ENCODE results near the gene PTAR1. TPM values are rescaled to one million over a fixed set of nuclear protein-coding genes. Genes with fewer than 3 reads are reported as not detected.
A peak's percentile ranks its signal among the peaks of the same experiment; 100 is the strongest.

The PTAR1 gene
- total and polyA plus RNA-seq, 4 donors, result 8.6 to 177 (median 25.9) TPM

DNA sequence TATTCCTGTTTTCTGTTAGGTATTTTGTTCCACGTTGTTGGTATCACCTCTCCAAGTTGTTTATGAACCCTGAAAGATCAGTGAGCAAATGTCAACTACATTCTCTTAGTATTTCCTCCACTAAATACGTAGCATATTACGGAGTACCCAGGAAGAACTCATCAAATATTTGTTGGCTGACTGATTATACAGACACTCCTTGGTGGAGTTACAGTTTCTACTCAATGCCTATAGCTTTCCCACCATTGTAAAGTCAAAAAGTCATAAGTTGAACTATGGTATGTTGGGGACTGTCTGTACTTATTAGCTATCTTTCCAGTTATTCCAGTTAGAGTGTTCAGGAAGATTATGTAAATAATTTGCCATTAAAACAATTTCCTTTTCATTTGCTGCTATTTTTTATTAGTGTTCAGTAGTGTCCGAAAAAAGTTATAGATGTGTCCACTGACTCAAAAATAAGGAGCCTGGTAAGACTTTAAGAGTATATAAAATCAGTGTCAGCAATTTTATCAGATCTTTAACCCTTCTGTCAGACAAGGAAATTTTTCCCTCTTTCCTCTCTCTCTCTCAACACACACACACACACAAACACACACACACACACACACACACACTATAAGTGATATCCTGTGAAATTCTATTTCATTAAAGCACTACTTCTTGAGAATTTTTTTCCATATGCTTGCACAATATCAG, 80.8 kb downstream of the PTAR1 start:
- no peaks in the 10 kb centered on the region for H3K9me3 ChIP-seq (ENCODE audit: control insufficient read depth in 4 of 4, insufficient read depth in 3 of 4, low read length in 3 of 4)
- no peak for ATAC-seq (ENCODE audit: insufficient read depth, low FRiP score)
- no peaks in the 10 kb centered on the region for H3K36me3 ChIP-seq (ENCODE audit: control insufficient read depth in 4 of 4, insufficient read depth in 4 of 4, low read length in 4 of 4)
- H3K9ac ChIP-seq (ENCODE audit: insufficient read depth in 1 of 2, low read length in 2 of 2), result no peak overlapping the region
- H3K27ac ChIP-seq (ENCODE audit: low read depth in 1 of 2, low read length in 1 of 2), result no peak overlapping the region
- no peak overlapping the region for H3K4me3 ChIP-seq
- TF ChIP-seq, protein P1, sequence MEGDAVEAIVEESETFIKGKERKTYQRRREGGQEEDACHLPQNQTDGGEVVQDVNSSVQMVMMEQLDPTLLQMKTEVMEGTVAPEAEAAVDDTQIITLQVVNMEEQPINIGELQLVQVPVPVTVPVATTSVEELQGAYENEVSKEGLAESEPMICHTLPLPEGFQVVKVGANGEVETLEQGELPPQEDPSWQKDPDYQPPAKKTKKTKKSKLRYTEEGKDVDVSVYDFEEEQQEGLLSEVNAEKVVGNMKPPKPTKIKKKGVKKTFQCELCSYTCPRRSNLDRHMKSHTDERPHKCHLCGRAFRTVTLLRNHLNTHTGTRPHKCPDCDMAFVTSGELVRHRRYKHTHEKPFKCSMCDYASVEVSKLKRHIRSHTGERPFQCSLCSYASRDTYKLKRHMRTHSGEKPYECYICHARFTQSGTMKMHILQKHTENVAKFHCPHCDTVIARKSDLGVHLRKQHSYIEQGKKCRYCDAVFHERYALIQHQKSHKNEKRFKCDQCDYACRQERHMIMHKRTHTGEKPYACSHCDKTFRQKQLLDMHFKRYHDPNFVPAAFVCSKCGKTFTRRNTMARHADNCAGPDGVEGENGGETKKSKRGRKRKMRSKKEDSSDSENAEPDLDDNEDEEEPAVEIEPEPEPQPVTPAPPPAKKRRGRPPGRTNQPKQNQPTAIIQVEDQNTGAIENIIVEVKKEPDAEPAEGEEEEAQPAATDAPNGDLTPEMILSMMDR (IDR thresholded peaks at IDR 0.05; ENCODE audit: control extremely low read depth, extremely low read depth), result no peak
- 57 to 78% methylated on average over 4 of the region's 4 CpGs for WGBS, 2 donors
- DNase-seq, result no peak
- H3K27me3 ChIP-seq (ENCODE audit: control insufficient read depth in 3 of 3, insufficient read depth in 3 of 3, low read length in 2 of 3), result no peaks in the 10 kb centered on the region
- H3K4me1 ChIP-seq (ENCODE audit: control insufficient read depth in 5 of 5, insufficient read depth in 5 of 5, low read length in 5 of 5), result peaks cover 0 to 18% (median 12%) of the 10 kb centered on the region in 5 donors

DNA sequence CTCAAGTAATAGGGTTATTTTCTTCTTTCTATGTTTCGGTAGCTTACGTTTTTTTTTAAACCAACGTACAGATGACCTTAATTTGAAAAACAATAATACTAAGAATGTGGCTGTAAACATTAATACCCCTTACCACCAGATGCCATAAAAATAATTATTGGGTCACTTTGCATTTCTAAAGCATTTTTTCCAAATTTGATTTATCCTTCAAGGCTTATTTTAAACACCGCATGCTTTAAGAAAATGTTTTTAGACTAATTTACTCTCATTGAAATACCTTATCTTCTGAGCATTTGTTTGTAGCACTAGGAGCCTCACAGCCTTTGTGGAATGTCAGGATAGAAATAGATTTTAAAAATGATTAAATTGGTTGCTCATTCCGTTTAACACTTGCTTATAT, 81.9 kb downstream of the PTAR1 start:
- no peak overlapping the region for H3K4me3 ChIP-seq
- H3K27me3 ChIP-seq (ENCODE audit: control insufficient read depth in 3 of 3, insufficient read depth in 3 of 3, low read length in 2 of 3), result no peaks in the 10 kb centered on the region
- H3K9ac ChIP-seq (ENCODE audit: insufficient read depth in 1 of 2, low read length in 2 of 2), result no peak overlapping the region
- DNase-seq, result no peak
- H3K27ac ChIP-seq (ENCODE audit: low read depth in 1 of 2, low read length in 1 of 2), result no peak overlapping the region
- peaks cover 0 to 27% (median 13%) of the 10 kb centered on the region in 5 donors for H3K4me1 ChIP-seq (ENCODE audit: control insufficient read depth in 5 of 5, insufficient read depth in 5 of 5, low read length in 5 of 5)
- no peaks in the 10 kb centered on the region for H3K36me3 ChIP-seq (ENCODE audit: control insufficient read depth in 4 of 4, insufficient read depth in 4 of 4, low read length in 4 of 4)
- no peak for ATAC-seq (ENCODE audit: insufficient read depth, low FRiP score)
- TF ChIP-seq, protein P1 (IDR thresholded peaks at IDR 0.05; ENCODE audit: control extremely low read depth, extremely low read depth), result no peak
- WGBS, 2 donors, result 87 to 90% methylated on average over 5 of the region's 5 CpGs
- no peaks in the 10 kb centered on the region for H3K9me3 ChIP-seq (ENCODE audit: control insufficient read depth in 4 of 4, insufficient read depth in 3 of 4, low read length in 3 of 4)

DNA sequence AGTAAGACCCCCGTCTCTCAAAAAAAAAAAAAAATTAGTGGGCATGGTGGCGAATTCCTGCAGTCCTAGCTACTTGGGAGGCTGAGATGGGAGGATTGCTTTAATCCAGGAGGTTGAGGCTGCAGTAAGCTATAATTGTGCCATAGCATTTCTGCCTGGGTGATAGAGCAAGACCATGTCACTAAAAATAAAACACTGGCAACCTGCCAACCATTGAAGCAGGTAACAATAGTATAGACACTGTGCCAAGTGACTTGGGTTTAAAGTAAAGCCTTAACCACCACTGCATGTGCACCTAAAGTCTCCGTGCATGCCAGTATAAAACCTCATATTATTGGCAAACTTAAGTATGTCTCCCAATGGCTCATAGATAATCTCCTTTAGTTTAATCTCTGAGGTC, 84.2 kb downstream of the PTAR1 start:
- Histone ChIP-seq H3K9me3 (ENCODE audit: control insufficient read depth in 4 of 4, insufficient read depth in 3 of 4, low read length in 3 of 4) (no peaks in the 10 kb centered on the region), H3K4me3 (no peak overlapping the region), H3K4me1 (ENCODE audit: control insufficient read depth in 5 of 5, insufficient read depth in 5 of 5, low read length in 5 of 5) (peaks cover 0 to 34% (median 19%) of the 10 kb centered on the region in 5 donors), H3K27ac (ENCODE audit: low read depth in 1 of 2, low read length in 1 of 2) (peak overlapping the region in 1 of 2 donors; percentile 11), H3K36me3 (ENCODE audit: control insufficient read depth in 4 of 4, insufficient read depth in 4 of 4, low read length in 4 of 4) (no peaks in the 10 kb centered on the region), H3K27me3 (ENCODE audit: control insufficient read depth in 3 of 3, insufficient read depth in 3 of 3, low read length in 2 of 3) (no peaks in the 10 kb centered on the region), H3K9ac (ENCODE audit: insufficient read depth in 1 of 2, low read length in 2 of 2) (no peak overlapping the region)
- ATAC-seq (ENCODE audit: insufficient read depth, low FRiP score) (no peak), DNase-seq (no peak)
- 77 to 93% methylated on average over 3 of the region's 3 CpGs for WGBS, 2 donors
- TF ChIP-seq, protein P1 (IDR thresholded peaks at IDR 0.05; ENCODE audit: control extremely low read depth, extremely low read depth), result no peak
